ENCODE data around the gene IL36RN. TPM values are rescaled to one million over a fixed set of nuclear protein-coding genes. Genes with fewer than 3 reads are reported as not detected.

The IL36RN gene
- total RNA-seq, 1 experiment from 2014 or later, result not detected

DNA sequence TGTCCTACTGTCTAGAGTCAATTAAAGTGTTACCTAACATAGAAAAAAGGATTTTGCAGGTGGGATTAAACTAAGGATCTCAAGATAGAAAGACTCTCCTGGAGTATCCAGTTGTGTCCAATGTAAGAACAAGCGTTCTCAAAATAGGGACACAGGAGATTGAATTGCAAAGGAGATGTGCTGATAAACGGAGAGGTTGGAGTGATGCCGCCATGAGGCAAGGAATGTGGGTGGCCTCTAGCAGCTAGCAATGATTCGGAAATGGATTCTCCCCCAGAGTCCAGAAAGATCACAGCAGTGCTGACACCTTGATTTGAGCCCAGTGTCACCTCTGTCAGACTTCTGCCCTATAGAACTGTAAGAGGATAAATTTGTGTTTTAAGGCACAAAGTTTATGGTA is 44.3 kb downstream of the IL36RN start:
- DNase-seq (ENCODE audit: low spot score), result no peak
- H3K36me3 ChIP-seq (ENCODE audit: insufficient read depth, low read length, poor library complexity, severe bottlenecking), result no peaks in the 10 kb centered on the region
- TF ChIP-seq CTCF (conservative IDR thresholded peaks at IDR 0.05; ENCODE audit: low read depth, low read length) (no peak), EZH2 (IDR thresholded peaks at IDR 0.05; ENCODE audit: borderline replicate concordance, low read depth, low read length, poor library complexity, severe bottlenecking) (no peak)
- BruUV-seq (replicated peaks), result no TSS peak
- no peaks in the 10 kb centered on the region for H3K4me1 ChIP-seq (ENCODE audit: insufficient read depth, low read length, poor library complexity, severe bottlenecking)
- CTCF ChIA-PET, result no interaction called here
- H3K9me3 ChIP-seq (ENCODE audit: low read depth, low read length, poor library complexity, severe bottlenecking), result no peaks in the 10 kb centered on the region
- POLR2A ChIA-PET (ENCODE audit: low non-redundant PET), result no interaction called here
- H3K27ac ChIP-seq (ENCODE audit: low read depth, low read length, poor library complexity, severe bottlenecking), result no peak overlapping the region
- H3K27me3 ChIP-seq (replicated peaks; ENCODE audit: insufficient read depth, low read depth, low read length, poor library complexity), result peaks cover 3% of the 10 kb centered on the region
- intact Hi-C loops (cut with micrococcal nuclease; ENCODE audit: unreplicated experiment), result no loop called here
- no peak overlapping the region for H3K4me3 ChIP-seq (ENCODE audit: low read depth, low read length, poor library complexity, severe bottlenecking)

- TF ChIP-seq EZH2 (IDR thresholded peaks at IDR 0.05; ENCODE audit: borderline replicate concordance, low read depth, low read length, poor library complexity, severe bottlenecking) (no peak), CTCF (conservative IDR thresholded peaks at IDR 0.05; ENCODE audit: low read depth, low read length) (no peak)
- H3K27me3 ChIP-seq (replicated peaks; ENCODE audit: insufficient read depth, low read depth, low read length, poor library complexity), result peaks cover 3% of the 10 kb centered on the region
- CTCF ChIA-PET, result no interaction called here
- no peak overlapping the region for H3K4me3 ChIP-seq (ENCODE audit: low read depth, low read length, poor library complexity, severe bottlenecking)
- POLR2A ChIA-PET (ENCODE audit: low non-redundant PET), result no interaction called here
- H3K4me1 ChIP-seq (ENCODE audit: insufficient read depth, low read length, poor library complexity, severe bottlenecking), result no peaks in the 10 kb centered on the region
- DNase-seq (ENCODE audit: low spot score), result no peak
- BruUV-seq (replicated peaks), result no TSS peak
- no peaks in the 10 kb centered on the region for H3K9me3 ChIP-seq (ENCODE audit: low read depth, low read length, poor library complexity, severe bottlenecking)
- no peak overlapping the region for H3K27ac ChIP-seq (ENCODE audit: low read depth, low read length, poor library complexity, severe bottlenecking)
- no peaks in the 10 kb centered on the region for H3K36me3 ChIP-seq (ENCODE audit: insufficient read depth, low read length, poor library complexity, severe bottlenecking)
- intact Hi-C loops (cut with micrococcal nuclease; ENCODE audit: unreplicated experiment), result no loop called here
Observed at GRCh38 chr2:113104054-113104611, 45.1 kb downstream of the IL36RN start.

DNA sequence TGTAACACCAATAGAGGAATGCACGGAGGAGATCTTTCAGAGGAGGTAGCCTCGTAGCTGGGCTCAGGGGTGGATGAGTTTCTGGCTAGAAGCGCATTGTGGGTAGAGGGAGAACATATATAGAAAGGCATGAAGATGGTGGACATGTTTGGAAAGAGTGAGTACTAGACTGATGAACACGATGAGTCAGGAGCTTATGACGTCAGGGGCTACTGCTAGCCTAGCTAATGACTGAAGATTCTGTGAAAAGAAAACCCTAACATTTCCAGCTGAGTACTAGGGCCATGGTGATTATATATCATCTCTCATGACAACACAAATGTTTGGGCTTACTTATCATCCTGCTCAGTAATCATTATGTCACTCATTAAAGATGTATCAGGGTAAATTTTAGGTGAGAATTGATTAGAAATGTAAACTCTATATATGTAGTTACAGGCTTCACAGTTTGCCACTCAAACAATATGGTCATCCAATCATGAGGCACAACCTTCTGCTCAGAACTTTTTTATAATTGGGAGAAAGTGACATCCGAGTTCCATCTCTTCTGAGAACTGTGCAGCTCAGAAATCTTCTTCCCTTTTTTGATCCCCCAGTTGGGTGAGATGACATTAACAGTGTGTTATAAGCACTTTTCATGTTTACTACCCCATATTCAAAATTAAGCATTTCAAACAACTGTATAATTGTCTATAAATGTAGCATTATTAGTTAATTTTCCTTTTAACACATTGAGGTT is 46.2 kb downstream of the IL36RN start:
- Histone ChIP-seq H3K27me3 (replicated peaks; ENCODE audit: insufficient read depth, low read depth, low read length, poor library complexity) (peaks cover 8% of the 10 kb centered on the region), H3K9me3 (ENCODE audit: low read depth, low read length, poor library complexity, severe bottlenecking) (no peaks in the 10 kb centered on the region), H3K27ac (ENCODE audit: low read depth, low read length, poor library complexity, severe bottlenecking) (no peak overlapping the region), H3K4me3 (ENCODE audit: low read depth, low read length, poor library complexity, severe bottlenecking) (no peak overlapping the region), H3K4me1 (ENCODE audit: insufficient read depth, low read length, poor library complexity, severe bottlenecking) (no peaks in the 10 kb centered on the region), H3K36me3 (ENCODE audit: insufficient read depth, low read length, poor library complexity, severe bottlenecking) (no peaks in the 10 kb centered on the region)
- BruUV-seq (replicated peaks), result no TSS peak
- ChIA-PET CTCF (no interaction called here), POLR2A (ENCODE audit: low non-redundant PET) (no interaction called here)
- DNase-seq (ENCODE audit: low spot score), result peak; percentile 16
- TF ChIP-seq EZH2 (IDR thresholded peaks at IDR 0.05; ENCODE audit: borderline replicate concordance, low read depth, low read length, poor library complexity, severe bottlenecking), result no peak
- no peak for TF ChIP-seq CTCF (conservative IDR thresholded peaks at IDR 0.05; ENCODE audit: low read depth, low read length)
- intact Hi-C loops (cut with micrococcal nuclease; ENCODE audit: unreplicated experiment), result no loop called here

Data from A673 (cell line).